ENCODE data around the gene GSX2.

DNA sequence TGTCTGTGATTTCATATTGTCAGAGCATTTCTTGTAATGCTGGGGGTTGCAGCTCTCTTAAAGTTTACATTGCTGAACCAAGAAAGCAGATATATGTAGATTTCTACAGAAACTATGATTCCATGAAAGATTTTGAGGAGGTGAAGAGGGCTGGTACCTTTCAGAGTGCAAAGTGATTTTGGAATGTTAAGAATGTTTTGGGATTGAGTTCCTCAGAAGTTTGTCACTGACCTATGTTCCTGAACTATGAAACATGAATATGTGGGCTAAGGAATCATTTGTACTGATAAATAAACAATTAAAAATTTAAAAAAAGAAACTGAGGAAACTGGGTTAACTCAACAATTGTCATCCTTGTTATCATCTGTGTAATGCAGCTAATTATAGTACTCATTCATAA, 23.3 kb upstream of the GSX2 start:
- TF ChIP-seq POLR2A (IDR thresholded peaks at IDR 0.05; ENCODE audit: low read length) (no peak), GATA1 (IDR thresholded peaks at IDR 0.05; ENCODE audit: low read depth, low read length) (no peak)

All from erythroblast (primary cell).